Left renal cortex interstitium (tissue), 4 donors: ENCODE results near the gene SUCO. TPM values are rescaled to one million over a fixed set of nuclear protein-coding genes. Genes with fewer than 3 reads are reported as not detected.
"Not testable (repeated sequence)": the region's sequence is repeated elsewhere in the genome, so short reads cannot be mapped to it uniquely, and the experiment has no call there.

Source experiments
- DNase-seq, 4 donors: peaks; one replicate each; pipeline ENCODE4 v3.0.0-alpha.2; 2013; ENCODE audit warnings: low read depth in 4 of 4, low spot score in 2 of 4, missing footprints in 1 of 4
- polyA plus RNA-seq, 4 donors: library from polyadenylated mRNA; unstranded; fragments of 120-200 nt; gene quantifications; one replicate each; pipeline ENCODE4 v1.2.1, GENCODE V29; 2013; ENCODE audit not compliant: insufficient read length in 4 of 4

The SUCO gene, protein sequence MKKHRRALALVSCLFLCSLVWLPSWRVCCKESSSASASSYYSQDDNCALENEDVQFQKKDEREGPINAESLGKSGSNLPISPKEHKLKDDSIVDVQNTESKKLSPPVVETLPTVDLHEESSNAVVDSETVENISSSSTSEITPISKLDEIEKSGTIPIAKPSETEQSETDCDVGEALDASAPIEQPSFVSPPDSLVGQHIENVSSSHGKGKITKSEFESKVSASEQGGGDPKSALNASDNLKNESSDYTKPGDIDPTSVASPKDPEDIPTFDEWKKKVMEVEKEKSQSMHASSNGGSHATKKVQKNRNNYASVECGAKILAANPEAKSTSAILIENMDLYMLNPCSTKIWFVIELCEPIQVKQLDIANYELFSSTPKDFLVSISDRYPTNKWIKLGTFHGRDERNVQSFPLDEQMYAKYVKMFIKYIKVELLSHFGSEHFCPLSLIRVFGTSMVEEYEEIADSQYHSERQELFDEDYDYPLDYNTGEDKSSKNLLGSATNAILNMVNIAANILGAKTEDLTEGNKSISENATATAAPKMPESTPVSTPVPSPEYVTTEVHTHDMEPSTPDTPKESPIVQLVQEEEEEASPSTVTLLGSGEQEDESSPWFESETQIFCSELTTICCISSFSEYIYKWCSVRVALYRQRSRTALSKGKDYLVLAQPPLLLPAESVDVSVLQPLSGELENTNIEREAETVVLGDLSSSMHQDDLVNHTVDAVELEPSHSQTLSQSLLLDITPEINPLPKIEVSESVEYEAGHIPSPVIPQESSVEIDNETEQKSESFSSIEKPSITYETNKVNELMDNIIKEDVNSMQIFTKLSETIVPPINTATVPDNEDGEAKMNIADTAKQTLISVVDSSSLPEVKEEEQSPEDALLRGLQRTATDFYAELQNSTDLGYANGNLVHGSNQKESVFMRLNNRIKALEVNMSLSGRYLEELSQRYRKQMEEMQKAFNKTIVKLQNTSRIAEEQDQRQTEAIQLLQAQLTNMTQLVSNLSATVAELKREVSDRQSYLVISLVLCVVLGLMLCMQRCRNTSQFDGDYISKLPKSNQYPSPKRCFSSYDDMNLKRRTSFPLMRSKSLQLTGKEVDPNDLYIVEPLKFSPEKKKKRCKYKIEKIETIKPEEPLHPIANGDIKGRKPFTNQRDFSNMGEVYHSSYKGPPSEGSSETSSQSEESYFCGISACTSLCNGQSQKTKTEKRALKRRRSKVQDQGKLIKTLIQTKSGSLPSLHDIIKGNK (N-terminal part only)
- 10 to 100 TPM; 49.0 to 69.2 (median 57.4) TPM for polyA plus RNA-seq

DNA sequence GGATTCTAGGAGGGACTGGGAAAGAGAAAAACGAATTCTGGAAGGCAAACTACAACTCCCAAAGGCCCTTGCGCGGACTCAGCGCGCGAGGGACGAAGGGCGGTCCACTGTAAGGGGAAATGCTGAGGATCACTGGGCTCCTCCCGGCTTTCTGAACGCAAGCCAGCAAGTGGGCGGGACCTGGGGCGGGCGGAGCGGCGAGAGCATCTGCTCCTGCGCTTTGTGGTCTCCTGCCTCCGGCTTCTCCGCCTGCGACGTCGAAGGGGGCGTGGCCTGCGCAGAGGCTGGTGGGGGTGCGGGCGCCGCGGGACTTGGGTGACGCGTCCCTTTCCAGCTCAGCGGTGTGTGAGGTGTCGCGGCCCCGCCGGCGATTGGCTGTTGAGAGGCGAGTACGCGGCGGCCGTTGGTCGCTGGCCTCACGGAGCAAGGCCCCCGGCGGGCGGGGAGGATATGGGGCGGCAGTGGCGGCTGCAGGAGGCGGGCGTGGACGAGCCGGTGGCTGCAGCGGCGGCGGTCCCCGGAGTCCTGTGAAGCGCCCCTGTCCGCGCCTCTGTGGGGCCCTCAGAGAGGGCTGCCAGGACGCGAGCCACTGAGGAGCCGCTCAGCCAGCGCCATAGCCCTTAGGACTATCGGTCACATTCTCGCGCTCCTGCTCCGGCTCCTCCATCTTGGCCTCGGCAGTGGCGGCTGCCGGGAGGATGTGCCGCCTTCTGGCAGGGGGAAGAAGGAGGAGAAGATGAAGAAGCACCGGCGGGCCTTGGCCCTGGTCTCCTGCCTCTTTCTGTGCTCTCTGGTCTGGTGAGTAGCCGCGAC lies at the start of gene SUCO:
SUCO (plus strand) TSS at position 451 of the 813 bp plus-strand sequence; CDS start at position 737, 286 bp downstream.
- DNase-seq = peak; percentile 66 to 99 (median 98)

DNA sequence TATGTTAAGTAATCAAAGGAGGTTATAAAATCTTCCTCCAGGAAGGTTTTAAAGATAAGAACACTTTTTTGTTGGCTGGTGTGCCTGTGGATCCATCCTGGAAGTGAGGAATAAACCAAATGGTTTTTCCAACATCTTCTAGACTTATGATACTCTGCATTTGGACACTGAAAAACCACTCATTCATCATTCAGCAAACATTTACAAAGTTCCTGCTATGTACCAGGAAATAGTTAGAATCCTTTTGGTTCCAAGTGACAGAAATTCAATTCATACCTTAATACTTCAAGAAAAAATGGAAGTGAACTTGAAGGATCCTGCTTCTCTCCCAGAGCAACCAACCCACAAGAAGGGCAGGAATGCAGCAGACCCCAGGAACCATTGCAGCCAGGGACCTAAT lies 49.5 kb upstream of the SUCO start:
- DNase-seq = no peak

DNA sequence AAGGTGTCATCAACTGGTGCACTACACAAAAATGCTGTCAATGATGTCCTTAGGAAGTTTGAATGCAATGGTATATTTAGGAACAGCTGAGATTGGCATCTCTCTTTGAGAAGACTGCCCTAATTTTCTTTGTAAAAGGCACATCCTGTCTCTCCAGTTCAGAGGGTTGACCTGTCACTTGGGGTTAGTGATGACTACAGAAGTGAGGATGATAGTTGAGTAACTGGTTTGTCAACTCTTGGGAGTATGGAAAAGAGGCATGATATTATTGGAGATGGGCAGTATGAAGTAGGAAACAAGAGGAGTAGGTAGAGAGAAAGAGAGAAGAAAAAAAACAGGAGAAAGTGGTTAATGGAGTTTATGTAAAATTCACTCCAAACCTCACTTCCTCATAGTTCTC lies 48.7 kb upstream of the SUCO start:
- no peak for DNase-seq

GRCh38 chr1:172485626-172486025 lies 47.3 kb upstream of the SUCO start:
- DNase-seq = no peak

DNA sequence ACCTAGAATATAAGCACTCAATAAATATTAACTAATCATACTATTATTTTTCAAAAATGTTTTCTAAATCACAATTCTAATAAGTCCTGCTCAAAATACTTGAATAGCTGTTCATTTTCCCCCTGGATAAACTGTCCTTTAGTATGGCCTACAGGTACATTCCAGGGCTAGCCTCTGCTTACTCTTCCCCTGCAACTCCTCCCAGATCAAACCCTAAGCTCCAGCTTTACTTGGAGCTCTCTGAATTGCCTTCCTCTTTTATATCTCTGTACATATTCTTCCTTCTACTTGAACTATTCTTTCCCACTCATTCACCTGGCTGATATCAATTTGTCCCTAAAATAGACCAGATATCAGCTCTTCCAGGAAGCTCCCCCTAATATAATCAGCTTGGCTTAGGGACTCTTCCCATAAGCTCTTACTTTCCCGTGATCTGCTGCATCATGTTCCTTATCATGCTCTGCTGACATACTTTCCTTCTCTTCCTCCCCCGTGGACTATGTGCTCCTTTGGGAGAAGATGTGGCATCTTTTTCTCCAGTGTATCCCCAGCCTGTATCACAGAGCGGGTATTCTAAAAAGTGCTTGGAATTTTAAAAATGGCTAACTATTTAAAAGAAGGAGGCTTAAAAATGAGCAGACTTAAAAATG lies 46.0 kb upstream of the SUCO start:
- no peak for DNase-seq

- DNase-seq = no peak
These were observed 45.4 kb upstream of the SUCO start for GRCh38 chr1:172487550-172487949.

DNA sequence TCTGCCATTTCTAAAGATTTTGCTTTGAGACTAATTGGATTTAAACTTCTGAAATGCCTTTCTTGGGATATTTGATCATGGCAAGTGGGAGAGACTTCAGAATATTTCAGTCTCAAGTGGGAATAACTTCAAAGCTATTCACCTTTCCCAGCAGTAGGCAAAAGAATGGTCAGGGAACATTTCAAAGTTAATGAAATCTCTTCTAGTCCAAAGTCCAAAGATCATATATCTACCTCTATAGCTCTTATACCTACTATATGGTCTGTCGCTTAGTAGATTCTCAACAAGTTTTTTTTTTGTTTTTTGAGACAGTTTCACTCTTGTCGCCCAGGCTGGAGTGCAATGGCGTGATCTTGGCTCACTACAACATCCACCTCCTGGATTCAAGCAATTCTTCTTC lies 44.6 kb upstream of the SUCO start:
- no peak for DNase-seq

DNA sequence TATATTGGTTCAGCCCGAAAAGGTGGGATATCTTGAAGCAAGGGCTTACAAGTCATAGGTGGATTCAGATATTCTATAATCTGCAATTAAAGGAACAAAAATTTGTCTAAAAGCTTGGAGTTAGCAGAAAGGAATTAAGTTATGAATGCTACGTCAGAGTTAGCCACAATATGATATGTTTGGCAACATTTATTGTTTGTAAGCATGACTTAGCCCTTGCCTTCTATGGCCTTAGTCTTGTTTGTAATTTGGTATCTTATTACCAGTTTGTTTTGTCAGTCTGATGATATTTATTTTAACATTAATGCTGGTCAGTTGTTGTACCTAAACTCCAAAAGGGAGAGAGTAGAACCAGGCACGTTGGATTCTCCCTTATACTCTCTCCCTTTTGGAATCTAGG lies 43.1 kb upstream of the SUCO start:
- no peak for DNase-seq

- no peak for DNase-seq
These were observed 40.5 kb upstream of the SUCO start for GRCh38 chr1:172492421-172492820.

DNA sequence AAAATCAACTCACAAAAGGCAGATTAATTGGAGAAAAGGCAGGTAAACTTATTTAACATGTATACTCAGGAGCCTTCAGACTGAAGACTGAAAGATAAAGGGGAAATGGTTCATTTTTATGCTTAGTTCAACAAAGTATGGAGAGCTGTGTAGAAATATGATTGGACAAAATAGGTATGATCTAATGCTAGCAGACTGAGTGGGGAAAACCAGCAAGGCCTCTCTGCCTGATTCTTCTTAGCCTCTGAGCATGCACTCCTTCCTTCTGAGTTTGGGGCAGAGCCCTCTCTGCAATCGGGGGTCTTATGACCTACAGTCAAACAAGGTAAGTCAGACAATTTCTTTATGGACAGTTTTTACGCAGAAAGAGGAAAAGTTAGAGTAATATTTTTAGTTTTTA lies 38.8 kb upstream of the SUCO start:
- no peak for DNase-seq

GRCh38 chr1:172496127-172496526 lies 36.8 kb upstream of the SUCO start:
- not testable (repeated sequence) for DNase-seq

- DNase-seq = no peak
These were observed 36.3 kb upstream of the SUCO start for GRCh38 chr1:172496678-172497077.

DNA sequence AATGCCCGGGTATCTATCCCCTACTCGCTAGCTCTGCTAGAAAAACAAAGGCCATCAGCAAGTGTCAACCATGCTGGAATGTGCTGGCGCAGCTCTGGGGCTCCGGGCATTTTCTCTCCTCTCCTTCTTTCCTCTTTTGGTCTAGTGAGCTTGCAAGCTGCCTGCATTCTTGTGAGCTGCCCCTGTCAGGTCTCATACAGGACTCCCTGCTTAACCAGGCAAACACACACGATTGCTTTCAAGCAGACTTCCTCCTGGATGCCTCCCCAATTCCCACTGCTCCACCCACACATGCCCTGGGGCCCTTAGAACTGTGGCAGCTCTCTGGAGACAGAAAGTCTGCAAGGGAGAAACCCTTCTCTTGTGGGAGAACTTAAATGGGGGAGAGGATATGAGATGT lies 35.7 kb upstream of the SUCO start:
- peak in 2 of 4 donors; percentile 48 to 50 for DNase-seq

GRCh38 chr1:172498857-172499256 lies 34.1 kb upstream of the SUCO start:
- no peak for DNase-seq

DNA sequence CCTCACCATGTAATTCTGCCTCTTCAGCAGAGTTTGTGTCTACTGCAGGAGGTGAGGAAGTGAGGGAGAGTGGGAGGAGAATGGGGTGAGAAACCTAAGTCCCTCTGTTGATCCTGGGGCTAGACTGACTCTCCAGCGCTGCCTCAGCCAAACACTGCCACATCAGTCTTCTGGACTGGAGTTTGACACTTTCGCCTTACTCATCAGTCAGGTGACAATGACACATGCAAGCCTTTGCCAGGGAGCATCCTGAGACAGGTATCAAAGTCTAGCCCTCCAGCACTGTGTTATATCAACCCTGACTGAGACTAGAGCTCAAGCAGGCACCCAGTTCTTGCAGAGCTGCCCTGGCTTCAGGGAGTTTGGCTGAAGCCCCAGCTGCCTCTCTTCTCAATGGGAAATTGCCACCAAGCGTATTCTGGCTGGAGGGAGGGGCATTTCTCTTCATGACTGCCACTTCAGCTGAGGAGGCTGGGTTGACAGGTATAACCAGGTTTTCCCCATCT lies 33.3 kb upstream of the SUCO start:
- no peak for DNase-seq

DNA sequence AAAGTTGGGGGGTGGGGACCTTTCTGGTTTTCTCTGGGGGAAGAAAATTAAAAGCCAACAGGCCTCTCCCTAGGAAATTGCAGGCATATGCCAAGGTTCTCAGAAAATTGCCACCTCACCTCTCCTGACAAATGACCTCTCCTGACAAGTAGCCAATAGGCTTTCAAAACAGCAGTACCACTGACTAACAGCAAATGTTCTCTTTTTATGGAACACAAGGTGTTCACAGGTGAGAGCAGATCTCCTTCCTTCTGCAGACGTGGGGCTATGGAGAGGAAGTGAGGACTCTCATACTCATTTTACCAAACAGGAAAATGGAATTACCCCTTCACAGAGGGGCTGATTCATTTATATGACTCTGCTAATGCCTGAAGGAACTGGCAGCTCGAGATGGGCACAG lies 32.7 kb upstream of the SUCO start:
- DNase-seq = no peak

DNA sequence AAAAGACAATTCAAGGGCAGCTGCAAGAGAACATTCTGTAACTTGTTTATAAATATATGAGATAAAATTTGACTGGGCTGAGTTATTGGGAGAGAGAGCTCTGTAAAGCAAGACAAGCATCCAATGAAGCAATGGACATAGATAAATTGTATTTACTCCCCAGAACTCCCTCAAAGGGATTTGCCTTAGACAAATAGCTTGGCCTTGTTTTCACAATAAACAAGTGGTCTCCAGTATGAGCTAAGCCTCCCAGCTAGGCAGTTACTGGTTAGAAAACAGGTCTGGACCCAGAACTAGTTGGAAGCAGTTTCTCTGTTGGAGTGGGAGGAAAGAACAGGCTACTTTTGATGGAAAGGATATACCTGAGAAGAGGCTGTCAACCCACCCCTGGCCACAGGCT lies 25.2 kb upstream of the SUCO start:
- DNase-seq = no peak

- no peak for DNase-seq
These were observed 22.5 kb upstream of the SUCO start for GRCh38 chr1:172510479-172510878.

GRCh38 chr1:172512591-172512990 lies 20.4 kb upstream of the SUCO start:
- DNase-seq = no peak
